Smooth muscle cell (in vitro differentiated cells): Measurements from ENCODE around the gene GTF3C4. TPM values are rescaled to one million over a fixed set of nuclear protein-coding genes. Genes with fewer than 3 reads are reported as not detected.

Experiments
- DNase-seq: peaks from one replicate; lab custom pipeline; 2025; ENCODE audit not compliant: unreplicated experiment; lab: John Stamatoyannopoulos, UW
- H2AFZ ChIP-seq: fragments of 200-600 bp; sonication (generic); 2 replicates; pipeline ENCODE4 v1.6.0; 2016; ENCODE audit warnings: antibody characterized with exemption, low read depth, mild to moderate bottlenecking
- H3F3A ChIP-seq: fragments of 200-600 bp; sonication (generic); 2 replicates; pipeline ENCODE4 v1.6.0; 2017; ENCODE audit warnings: antibody characterized with exemption, low read depth
- H3K27ac ChIP-seq: fragments of 200-600 bp; sonication (generic); 2 replicates; pipeline ENCODE4 v1.5.1; 2016; ENCODE audit warnings: low read depth, mild to moderate bottlenecking
- H3K27me3 ChIP-seq: fragments of 200-600 bp; sonication (generic); 2 replicates; pipeline ENCODE4 v1.6.1; 2016; ENCODE audit warnings: low read depth, mild to moderate bottlenecking
- H3K36me3 ChIP-seq: fragments of 200-600 bp; sonication (generic); 2 replicates; pipeline ENCODE4 v1.5.1; 2016; ENCODE audit warnings: low read depth
- H3K4me1 ChIP-seq: fragments of 200-600 bp; sonication (generic); 2 replicates; pipeline ENCODE4 v1.5.1; 2016; ENCODE audit warnings: low read depth
- H3K4me2 ChIP-seq: fragments of 200-600 bp; sonication (generic); 2 replicates; pipeline ENCODE4 v1.6.0; 2016; ENCODE audit warnings: mild to moderate bottlenecking
- H3K4me3 ChIP-seq: fragments of 200-600 bp; sonication (generic); 2 replicates; pipeline ENCODE4 v1.5.1; 2016; ENCODE audit warnings: mild to moderate bottlenecking
- H3K79me2 ChIP-seq: fragments of 200-600 bp; sonication (generic); 2 replicates; pipeline ENCODE4 v1.6.0; 2016; ENCODE audit warnings: low read depth, mild to moderate bottlenecking
- H3K9ac ChIP-seq: fragments of 200-600 bp; sonication (generic); 2 replicates; pipeline ENCODE4 v1.6.0; 2016; ENCODE audit warnings: low read depth
- H3K9me3 ChIP-seq: fragments of 200-600 bp; sonication (generic); replicated peaks from 2 replicates; pipeline ENCODE4 v1.5.1; 2016; ENCODE audit warnings: low read depth
- H4K20me1 ChIP-seq: fragments of 200-600 bp; sonication (generic); 2 replicates; pipeline ENCODE4 v1.6.0; 2016; ENCODE audit warnings: low read depth
- WGBS: methylation state at CpG from one replicate; pipeline ENCODE4 v1.1.7; 2016; ENCODE audit warnings: low lambda C conversion rate; 5-methylcytosine and 5-hydroxymethylcytosine counted together
- polyA plus RNA-seq: library from polyadenylated mRNA; unstranded; fragments of >200 nt; fragmentation: Nextera tagmentation; extraction: Ambion mirVana; gene quantifications from 2 replicates; pipeline ENCODE4 v1.2.1, GENCODE V29; 2016
- total RNA-seq: library from RNA; depleted of rRNA; stranded (reverse); fragments of >200 nt; gene quantifications from 2 replicates; pipeline ENCODE4 v1.2.3, GENCODE V29; 2014
- TF ChIP-seq, protein P1 (sequence below): fragments of 200-600 bp; sonication (generic); IDR thresholded peaks from 2 replicates; pipeline ENCODE4 v1.5.1; 2017; ENCODE audit warnings: borderline replicate concordance, mild to moderate bottlenecking, antibody characterized with exemption; ENCODE audit not compliant: insufficient read depth, poor library complexity, severe bottlenecking

Gene GTF3C4
- total and polyA plus RNA-seq, 2 experiments from 2014 or later: 5.6 to 16.7 TPM

GRCh38 chr9:132730054-132731033 lies 60.1 kb downstream of the GTF3C4 start:
- no peaks in the 10 kb centered on the region for H3K79me2 ChIP-seq
- H3K4me1 ChIP-seq: no peaks in the 10 kb centered on the region
- H4K20me1 ChIP-seq: no peaks in the 10 kb centered on the region
- DNase-seq: no peak
- no peaks in the 10 kb centered on the region for H3F3A ChIP-seq
- 92% methylated on average over 16 of the region's 16 CpGs for WGBS
- H3K27me3 ChIP-seq: no peaks in the 10 kb centered on the region
- H2AFZ ChIP-seq: no peak overlapping the region
- no peak overlapping the region for H3K9ac ChIP-seq
- H3K27ac ChIP-seq: no peak overlapping the region
- TF ChIP-seq, protein P1, sequence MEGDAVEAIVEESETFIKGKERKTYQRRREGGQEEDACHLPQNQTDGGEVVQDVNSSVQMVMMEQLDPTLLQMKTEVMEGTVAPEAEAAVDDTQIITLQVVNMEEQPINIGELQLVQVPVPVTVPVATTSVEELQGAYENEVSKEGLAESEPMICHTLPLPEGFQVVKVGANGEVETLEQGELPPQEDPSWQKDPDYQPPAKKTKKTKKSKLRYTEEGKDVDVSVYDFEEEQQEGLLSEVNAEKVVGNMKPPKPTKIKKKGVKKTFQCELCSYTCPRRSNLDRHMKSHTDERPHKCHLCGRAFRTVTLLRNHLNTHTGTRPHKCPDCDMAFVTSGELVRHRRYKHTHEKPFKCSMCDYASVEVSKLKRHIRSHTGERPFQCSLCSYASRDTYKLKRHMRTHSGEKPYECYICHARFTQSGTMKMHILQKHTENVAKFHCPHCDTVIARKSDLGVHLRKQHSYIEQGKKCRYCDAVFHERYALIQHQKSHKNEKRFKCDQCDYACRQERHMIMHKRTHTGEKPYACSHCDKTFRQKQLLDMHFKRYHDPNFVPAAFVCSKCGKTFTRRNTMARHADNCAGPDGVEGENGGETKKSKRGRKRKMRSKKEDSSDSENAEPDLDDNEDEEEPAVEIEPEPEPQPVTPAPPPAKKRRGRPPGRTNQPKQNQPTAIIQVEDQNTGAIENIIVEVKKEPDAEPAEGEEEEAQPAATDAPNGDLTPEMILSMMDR: no peak
- no peak overlapping the region for H3K4me3 ChIP-seq
- H3K9me3 ChIP-seq: no peaks in the 10 kb centered on the region
- no peak overlapping the region for H3K4me2 ChIP-seq
- no peaks in the 10 kb centered on the region for H3K36me3 ChIP-seq

DNA sequence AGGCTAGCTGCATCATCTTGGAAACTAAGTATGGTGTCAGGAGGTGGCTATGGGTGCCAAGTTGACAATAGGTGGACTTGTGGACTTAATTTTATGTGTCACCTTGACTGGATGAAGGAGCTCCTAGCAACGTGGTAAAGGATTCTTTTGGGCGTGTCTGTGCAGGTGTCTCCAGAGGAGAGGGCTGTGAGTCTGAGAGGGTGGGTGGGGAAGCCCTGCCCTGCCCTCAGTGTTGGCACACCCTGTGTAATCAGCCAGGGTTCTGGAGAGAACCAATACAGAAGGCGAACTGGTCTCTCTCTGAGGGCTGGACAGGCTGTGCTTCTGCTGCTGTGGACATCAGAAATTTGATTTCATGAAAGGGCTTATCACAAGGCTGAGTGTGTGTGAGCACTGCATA lies 61.0 kb downstream of the GTF3C4 start:
- 80% methylated on average over 3 of the region's 3 CpGs for WGBS
- Histone ChIP-seq H3K4me1 (no peaks in the 10 kb centered on the region), H3K9ac (no peak overlapping the region), H2AFZ (no peak overlapping the region), H3K9me3 (no peaks in the 10 kb centered on the region), H4K20me1 (no peaks in the 10 kb centered on the region), H3F3A (no peaks in the 10 kb centered on the region), H3K27ac (no peak overlapping the region), H3K79me2 (no peaks in the 10 kb centered on the region), H3K27me3 (no peaks in the 10 kb centered on the region), H3K4me3 (no peak overlapping the region), H3K4me2 (no peak overlapping the region), H3K36me3 (no peaks in the 10 kb centered on the region)
- TF ChIP-seq, protein P1: no peak
- DNase-seq: no peak

DNA sequence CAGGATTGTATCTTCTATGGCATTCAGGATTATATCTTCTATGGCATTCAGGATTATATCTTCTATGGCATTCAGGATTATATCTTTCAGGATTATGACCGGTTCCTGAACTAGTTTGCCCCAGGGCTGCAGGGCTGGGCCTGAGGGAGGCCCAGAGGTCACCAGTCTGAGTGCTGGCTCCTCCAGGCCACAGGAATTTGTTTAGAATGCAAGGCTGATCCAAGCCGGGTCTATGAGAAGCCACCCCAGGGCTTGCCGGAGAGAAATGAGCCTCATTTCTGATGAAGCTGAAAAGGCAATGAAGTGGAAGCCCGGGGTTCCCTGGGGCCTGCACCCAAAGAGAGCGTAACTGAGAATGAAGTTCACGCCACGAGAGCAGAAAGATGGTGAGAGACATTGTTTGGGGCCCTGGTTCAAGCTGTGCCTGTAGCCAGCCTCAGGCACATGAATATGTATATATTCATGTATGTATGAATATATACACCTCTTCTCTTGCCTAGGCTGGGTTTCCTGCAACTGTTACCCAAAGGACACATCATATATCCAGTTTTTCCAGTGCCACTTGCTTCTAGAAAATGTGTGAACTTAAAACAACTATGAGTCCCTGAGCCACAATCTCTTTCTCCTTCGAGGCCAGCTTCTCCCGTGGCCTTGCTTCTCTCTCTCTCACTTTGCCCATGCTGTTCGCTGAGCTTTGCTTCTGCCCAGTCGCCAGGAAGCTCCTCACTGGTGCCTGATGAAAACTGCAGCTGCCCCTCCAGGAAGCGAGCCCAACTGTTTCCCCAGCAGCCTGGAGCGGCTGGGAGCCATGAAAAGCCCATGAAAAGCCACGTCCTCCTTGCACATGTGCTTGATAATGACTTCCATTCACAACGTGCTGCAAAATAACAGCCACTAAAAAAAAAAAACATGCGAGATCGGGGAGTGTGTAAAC lies 62.3 kb downstream of the GTF3C4 start:
- H3K4me2 ChIP-seq: no peak overlapping the region
- H3K4me3 ChIP-seq: no peak overlapping the region
- H2AFZ ChIP-seq: no peak overlapping the region

More for the DNA sequence above, 62.3 kb downstream of the GTF3C4 start:
- no peak overlapping the region for H3K9ac ChIP-seq
- 63% methylated on average over 17 of the region's 17 CpGs for WGBS
- no peaks in the 10 kb centered on the region for H3K79me2 ChIP-seq
- no peaks in the 10 kb centered on the region for H3K4me1 ChIP-seq
- no peaks in the 10 kb centered on the region for H4K20me1 ChIP-seq
- H3K27me3 ChIP-seq: peaks cover 7% of the 10 kb centered on the region
- TF ChIP-seq, protein P1: no peak
- H3K36me3 ChIP-seq: no peaks in the 10 kb centered on the region
- no peaks in the 10 kb centered on the region for H3K9me3 ChIP-seq
- H3K27ac ChIP-seq: no peak overlapping the region
- H3F3A ChIP-seq: no peaks in the 10 kb centered on the region
- DNase-seq: no peak
